ENCODE measurements around the gene STEAP4. TPM values are rescaled to one million over a fixed set of nuclear protein-coding genes. Genes with fewer than 3 reads are reported as not detected.

Gene STEAP4
- polyA plus RNA-seq, 5 donors, result 4.6 to 17.9 (median 9.2) TPM

Other genes starting within 250 kb of the STEAP4 start
- gene SRI, start 86.9 kb downstream of the STEAP4 start, polyA plus RNA-seq (ENCODE audit: insufficient read depth in 1 of 5, insufficient read length in 5 of 5, low replicate concordance in 1 of 5), result 100 to 1,000 TPM; 163 to 198 (median 167) TPM